GM18520 (cell line): ENCODE data around the gene DOK5.

ENCODE experiments used
- ATAC-seq: cut with Tn5 transposase; IDR thresholded peaks from one replicate; pipeline ENCODE4 v1.9.1; 2021; ENCODE audit not compliant: unreplicated experiment

DOK5 gene

GRCh38 chr20:54555150-54555549, 79.8 kb downstream of the DOK5 start:
- ATAC-seq: no peak

DNA sequence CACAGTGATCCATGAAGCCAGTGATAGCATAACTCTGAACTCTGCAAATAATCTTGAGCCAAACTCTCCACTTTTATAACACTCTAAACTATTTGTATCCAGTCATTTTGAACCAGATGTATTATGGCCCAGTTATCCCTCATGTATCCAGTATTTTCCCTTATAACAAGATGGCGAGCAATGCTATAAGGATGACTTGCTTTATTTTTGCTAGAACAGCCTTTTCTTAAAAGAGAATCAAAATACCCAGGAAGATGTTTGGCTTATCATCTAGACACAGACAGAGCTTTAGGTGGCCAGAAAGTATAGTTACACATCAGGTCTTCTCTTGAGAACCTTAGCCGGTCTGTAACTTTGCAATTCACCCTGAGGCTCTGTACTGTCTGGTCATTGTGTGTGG, 81.0 kb downstream of the DOK5 start:
- ATAC-seq: no peak

- no peak for ATAC-seq
Observed at GRCh38 chr20:54557806-54558590, 82.6 kb downstream of the DOK5 start.

GRCh38 chr20:54559890-54560289, 84.5 kb downstream of the DOK5 start:
- ATAC-seq: no peak

- no peak for ATAC-seq
Observed at GRCh38 chr20:54560357-54560756, 85.0 kb downstream of the DOK5 start.

DNA sequence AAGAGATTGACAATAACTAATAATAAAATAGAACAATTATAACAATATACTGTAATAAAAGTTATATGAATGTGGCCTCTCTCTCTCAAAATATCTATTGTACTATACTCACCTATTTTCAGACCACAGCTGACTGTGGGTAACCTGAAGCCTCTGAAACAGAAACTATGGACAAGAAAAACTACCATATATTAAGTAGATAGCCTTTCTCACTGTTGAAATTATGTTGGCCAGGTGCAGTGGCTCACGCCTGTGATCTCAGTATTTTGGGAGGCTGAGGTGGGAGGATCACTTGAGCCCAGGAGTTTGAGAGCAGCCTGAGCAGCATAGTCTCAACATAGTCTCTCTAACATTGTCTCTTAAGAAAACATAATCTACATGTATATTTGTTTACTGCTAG, 89.9 kb downstream of the DOK5 start:
- ATAC-seq: no peak

DNA sequence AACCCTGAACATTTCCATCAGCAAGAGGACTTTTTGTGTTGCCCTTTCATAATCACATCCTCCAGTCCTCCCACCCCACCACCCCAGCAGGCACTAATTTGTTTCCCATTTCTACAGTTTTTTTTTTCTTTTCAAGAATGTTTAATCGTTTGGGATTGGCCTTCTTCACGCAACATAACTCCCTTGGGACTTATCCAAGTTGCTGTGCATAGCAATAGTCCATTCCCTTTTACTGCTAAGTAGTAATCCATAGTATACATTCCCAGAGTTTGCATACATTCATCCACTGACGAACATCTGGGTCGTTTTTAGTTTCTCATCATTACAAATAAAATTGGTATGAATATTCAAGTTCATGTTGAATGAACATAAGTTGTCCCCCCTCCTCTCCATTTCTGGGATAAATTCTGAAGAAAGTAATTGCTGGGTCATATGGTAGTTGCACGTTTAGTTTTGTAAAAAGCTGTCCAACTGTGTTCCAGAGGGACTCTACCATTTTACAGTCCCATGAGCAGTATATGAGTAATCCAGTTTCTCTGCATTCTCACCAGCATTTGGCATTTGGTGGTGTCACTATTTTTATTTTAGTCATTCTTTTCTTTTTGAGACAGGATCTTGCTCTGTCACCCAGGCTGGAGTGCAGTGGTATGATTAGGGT, 90.8 kb downstream of the DOK5 start:
- ATAC-seq: no peak

DNA sequence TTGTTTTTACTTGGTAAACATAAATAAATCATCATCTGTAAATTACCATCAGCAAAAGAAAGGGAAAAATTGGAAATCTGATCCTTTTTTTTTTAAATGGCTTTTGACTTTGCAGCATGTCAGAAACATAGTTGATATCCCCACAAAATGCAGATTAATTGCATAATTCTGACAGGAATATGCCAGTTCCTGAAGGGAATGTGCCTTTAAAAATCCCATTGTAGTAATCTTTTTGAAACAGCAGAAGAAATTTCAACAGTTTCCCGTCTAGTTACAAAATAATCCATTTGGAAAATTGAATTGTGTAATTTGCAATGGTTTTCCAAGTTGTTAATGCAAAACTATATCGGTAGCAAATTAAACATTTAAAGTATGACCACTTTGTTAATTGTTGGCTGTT, 95.2 kb downstream of the DOK5 start:
- no peak for ATAC-seq

GRCh38 chr20:54572665-54573435, 97.5 kb downstream of the DOK5 start:
- ATAC-seq: no peak

GRCh38 chr20:54573838-54574237, 98.4 kb downstream of the DOK5 start:
- ATAC-seq: no peak

DNA sequence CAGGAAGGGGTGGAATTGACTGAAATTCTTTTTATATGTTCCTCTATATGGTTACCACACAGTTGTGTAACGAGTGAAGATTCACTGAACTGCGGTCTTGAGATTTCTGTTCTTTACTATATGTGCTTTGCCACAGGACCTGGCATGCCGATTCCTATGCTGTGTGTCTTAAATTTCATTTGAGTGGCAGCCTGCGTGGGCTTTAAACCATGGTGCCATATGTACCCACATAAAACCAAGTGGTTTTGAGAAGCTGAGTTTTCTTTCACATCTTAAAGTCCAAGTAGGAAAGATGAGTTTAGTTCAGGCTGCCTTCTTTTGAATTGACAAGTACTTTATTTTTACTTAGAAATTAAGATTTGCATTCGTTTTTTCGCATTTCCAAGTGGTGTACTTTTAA, 101.1 kb downstream of the DOK5 start:
- no peak for ATAC-seq

DNA sequence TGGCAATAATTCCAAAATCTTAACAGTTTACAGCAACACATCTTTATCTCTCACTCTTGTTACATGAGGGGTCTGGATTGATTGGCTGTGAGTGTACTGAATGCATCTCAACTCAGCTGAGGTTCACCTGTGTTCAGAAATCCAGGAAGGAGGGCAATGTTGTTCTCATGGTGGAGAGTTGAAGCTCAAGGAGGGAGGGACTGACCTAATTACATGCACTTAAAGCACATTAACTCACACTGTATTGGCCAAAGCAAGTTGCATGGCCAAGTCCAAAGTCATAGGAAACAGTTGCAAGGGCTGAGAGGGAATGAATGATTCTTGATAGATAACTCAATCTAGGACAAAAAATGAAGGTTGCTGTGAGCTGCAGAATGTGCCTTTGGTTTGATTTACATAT, 102.2 kb downstream of the DOK5 start:
- ATAC-seq: no peak

DNA sequence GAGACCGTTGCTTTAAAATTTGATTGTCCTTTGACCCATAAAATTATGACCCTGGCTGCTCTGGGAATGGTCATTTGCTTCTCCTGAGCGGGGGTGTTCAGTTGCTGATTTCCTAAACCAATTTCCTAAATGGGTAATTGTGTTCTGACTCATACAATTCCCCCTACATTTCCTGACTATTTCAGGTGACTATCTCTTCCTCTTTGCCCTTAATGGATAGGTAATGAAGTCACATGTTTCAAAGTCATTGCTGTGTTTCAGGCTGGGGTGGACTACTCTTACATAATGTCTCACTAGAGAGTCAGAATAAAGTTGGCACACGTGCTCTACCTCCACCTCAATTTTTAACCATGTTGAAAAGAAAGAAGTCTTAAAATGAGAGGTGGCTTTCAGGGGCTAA, 109.8 kb downstream of the DOK5 start:
- no peak for ATAC-seq

- ATAC-seq: no peak
Observed at GRCh38 chr20:54587408-54587807, 112.0 kb downstream of the DOK5 start.

GRCh38 chr20:54589402-54590030, 114.1 kb downstream of the DOK5 start:
- ATAC-seq: no peak

GRCh38 chr20:54590856-54591255, 115.5 kb downstream of the DOK5 start:
- no peak for ATAC-seq

DNA sequence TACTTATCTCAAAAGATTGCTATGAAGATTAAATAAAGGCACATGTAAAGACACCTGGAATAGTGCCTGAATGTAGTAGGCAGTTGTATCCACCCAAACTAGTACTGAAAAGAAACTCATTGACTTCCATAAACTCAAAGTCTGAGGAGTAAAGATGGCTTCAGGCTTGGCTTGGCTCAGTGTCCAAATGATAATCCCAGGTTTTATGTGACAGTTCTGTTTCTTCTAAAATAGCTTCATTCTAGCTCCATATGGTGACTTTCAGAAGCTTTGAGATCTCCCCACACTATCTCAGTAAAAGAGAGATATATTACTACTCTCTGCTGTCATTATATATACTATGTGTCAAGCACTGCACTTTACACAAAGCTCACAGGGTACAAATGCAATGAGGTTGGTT, 121.3 kb downstream of the DOK5 start:
- no peak for ATAC-seq

DNA sequence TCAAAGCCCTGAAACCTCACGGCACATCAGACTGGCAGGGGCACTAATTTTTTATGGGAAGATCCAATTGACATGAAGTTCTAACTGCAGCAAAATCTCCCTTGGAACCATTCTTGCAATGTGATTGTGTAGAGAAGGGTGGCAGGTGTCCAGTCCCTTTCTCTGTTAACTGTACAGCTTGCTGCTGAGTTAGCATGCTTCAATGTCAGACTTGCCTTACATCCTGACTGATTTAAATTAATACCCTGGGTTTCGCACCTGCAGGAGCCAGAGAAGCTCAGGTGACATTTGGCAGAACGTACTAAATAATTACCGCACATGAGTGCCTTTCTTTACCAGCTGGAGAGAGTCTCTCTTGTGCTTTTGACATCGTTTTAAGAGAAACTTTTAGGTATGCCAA, 123.0 kb downstream of the DOK5 start:
- no peak for ATAC-seq

GRCh38 chr20:54600634-54601033, 125.2 kb downstream of the DOK5 start:
- no peak for ATAC-seq

DNA sequence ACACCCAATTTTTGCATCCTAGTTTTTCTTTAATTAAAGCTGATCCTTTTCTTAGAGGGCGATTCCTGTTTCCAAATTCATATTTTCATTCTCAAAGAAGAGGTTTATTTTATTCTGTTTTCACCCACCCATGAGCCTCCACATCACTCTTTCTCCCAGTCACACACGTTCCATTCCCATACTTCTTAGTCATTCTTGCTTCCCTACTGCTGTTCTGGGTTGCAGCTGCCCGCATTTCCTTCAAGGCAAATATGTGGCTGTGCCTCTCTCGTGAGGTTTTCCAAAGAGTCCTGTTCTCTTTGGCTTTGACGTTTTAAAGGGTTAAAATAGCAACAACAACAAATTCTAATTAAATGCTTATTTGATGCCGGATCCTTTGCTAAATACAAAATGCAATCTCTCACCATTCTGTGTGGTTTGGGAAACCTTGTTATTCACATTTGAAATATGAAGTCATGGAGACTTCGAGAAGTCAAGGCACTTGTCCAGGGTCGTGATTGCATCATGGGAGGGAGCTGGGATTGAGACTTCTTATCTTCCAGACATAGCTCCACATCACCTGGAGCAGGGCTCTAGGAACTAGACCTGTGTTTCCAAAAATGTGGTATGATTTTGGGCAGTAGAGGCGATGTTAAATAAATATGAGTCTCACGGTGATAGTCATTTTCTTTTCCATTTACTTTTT, 126.6 kb downstream of the DOK5 start:
- no peak for ATAC-seq

GRCh38 chr20:54605319-54605718, 129.9 kb downstream of the DOK5 start:
- ATAC-seq: no peak
